ENCODE data around the gene NACAD. TPM values are rescaled to one million over a fixed set of nuclear protein-coding genes. Genes with fewer than 3 reads are reported as not detected.

NACAD gene
- total RNA-seq, 1 experiment from 2014 or later: 5.5 TPM

DNA sequence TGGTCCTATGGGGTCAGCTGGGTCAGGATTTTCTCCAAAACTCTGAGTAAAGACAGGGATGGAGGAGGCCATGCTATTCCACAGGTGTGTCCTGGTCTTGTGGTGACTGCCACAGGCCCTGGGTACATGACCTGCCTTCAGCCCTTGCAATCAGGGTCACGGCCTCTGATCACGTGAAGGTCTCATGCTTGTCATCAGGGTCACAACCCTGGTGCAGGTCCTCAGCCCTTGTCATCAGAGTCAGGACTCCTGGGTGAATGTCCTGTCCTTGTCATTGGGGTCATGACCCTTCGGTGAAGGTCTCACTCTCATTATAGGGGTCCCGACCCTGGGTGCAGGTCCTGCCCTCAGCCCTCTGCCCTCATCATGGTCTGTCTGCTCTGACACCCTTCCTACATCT is 44.6 kb upstream of the NACAD start:
- CTCF ChIA-PET: no interaction called here

More for the DNA sequence above, 44.6 kb upstream of the NACAD start:
- H3K27ac Mint-ChIP-seq: no peak overlapping the region
- H3K36me3 Mint-ChIP-seq: no peaks in the 10 kb centered on the region
- peaks cover 4% of the 10 kb centered on the region for H3K4me1 Mint-ChIP-seq
- POLR2A ChIA-PET: no interaction called here
- H3K4me3 Mint-ChIP-seq: no peak overlapping the region
- DNase-seq (ENCODE audit: low spot score): no peak
- H3K9me3 Mint-ChIP-seq: no peaks in the 10 kb centered on the region
- no peaks in the 10 kb centered on the region for H3K27me3 Mint-ChIP-seq (ENCODE audit: low read depth)
- no peak for TF ChIP-seq NFE2L1 (CRISPR knock-in tag; IDR thresholded peaks at IDR 0.05)
- TF ChIP-seq ATF1 (CRISPR knock-in tag; IDR thresholded peaks at IDR 0.05): no peak
- no peak for TF ChIP-seq ZNF396 (CRISPR knock-in tag; IDR thresholded peaks at IDR 0.05; ENCODE audit: borderline replicate concordance)
- no peak for TF ChIP-seq ATF3 (CRISPR knock-in tag; conservative IDR thresholded peaks at IDR 0.05)
- no peak for TF ChIP-seq CTCF (IDR thresholded peaks at IDR 0.05)
- TF ChIP-seq ZNF671 (CRISPR knock-in tag; IDR thresholded peaks at IDR 0.05): no peak
- TF ChIP-seq ZNF219 (CRISPR knock-in tag; IDR thresholded peaks at IDR 0.05; ENCODE audit: borderline replicate concordance): no peak
- no peak for TF ChIP-seq ZNF263 (CRISPR knock-in tag; IDR thresholded peaks at IDR 0.05; ENCODE audit: low read depth)
- no peak for TF ChIP-seq ZNF121 (CRISPR knock-in tag; IDR thresholded peaks at IDR 0.05)
- no peak for TF ChIP-seq HMGXB4 (CRISPR knock-in tag; IDR thresholded peaks at IDR 0.05)
- TF ChIP-seq ARID4B (CRISPR knock-in tag; IDR thresholded peaks at IDR 0.05; ENCODE audit: borderline replicate concordance): no peak
- no peak for TF ChIP-seq NFYB (CRISPR knock-in tag; conservative IDR thresholded peaks at IDR 0.05; ENCODE audit: low read depth)
- TF ChIP-seq GABPB1 (CRISPR knock-in tag; IDR thresholded peaks at IDR 0.05): no peak
- no peak for TF ChIP-seq ZNF317 (CRISPR knock-in tag; IDR thresholded peaks at IDR 0.05; ENCODE audit: borderline replicate concordance, low read depth)
- TF ChIP-seq, protein P1, sequence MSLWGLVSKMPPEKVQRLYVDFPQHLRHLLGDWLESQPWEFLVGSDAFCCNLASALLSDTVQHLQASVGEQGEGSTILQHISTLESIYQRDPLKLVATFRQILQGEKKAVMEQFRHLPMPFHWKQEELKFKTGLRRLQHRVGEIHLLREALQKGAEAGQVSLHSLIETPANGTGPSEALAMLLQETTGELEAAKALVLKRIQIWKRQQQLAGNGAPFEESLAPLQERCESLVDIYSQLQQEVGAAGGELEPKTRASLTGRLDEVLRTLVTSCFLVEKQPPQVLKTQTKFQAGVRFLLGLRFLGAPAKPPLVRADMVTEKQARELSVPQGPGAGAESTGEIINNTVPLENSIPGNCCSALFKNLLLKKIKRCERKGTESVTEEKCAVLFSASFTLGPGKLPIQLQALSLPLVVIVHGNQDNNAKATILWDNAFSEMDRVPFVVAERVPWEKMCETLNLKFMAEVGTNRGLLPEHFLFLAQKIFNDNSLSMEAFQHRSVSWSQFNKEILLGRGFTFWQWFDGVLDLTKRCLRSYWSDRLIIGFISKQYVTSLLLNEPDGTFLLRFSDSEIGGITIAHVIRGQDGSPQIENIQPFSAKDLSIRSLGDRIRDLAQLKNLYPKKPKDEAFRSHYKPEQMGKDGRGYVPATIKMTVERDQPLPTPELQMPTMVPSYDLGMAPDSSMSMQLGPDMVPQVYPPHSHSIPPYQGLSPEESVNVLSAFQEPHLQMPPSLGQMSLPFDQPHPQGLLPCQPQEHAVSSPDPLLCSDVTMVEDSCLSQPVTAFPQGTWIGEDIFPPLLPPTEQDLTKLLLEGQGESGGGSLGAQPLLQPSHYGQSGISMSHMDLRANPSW (CRISPR knock-in tag; conservative IDR thresholded peaks at IDR 0.05; ENCODE audit: low read depth): no peak
- no peak for TF ChIP-seq ZNF416 (CRISPR knock-in tag; IDR thresholded peaks at IDR 0.05)
- no peak for TF ChIP-seq HMGA2 (CRISPR knock-in tag; IDR thresholded peaks at IDR 0.05)
- TF ChIP-seq MLX (CRISPR knock-in tag; IDR thresholded peaks at IDR 0.05): no peak
- TF ChIP-seq CDX4 (CRISPR knock-in tag; IDR thresholded peaks at IDR 0.05; ENCODE audit: borderline replicate concordance): no peak
- ATAC-seq: no peak
